Keratinocyte (primary cell): ENCODE data around the gene AKIP1. TPM values are rescaled to one million over a fixed set of nuclear protein-coding genes. Genes with fewer than 3 reads are reported as not detected.
A peak's percentile ranks its signal among the peaks of the same experiment; 100 is the strongest.

ENCODE experiments used
- DNase-seq: peaks from one replicate; pipeline ENCODE4 v3.0.0-alpha.2; 2011; ENCODE audit warnings: low read depth, missing footprints, low spot score
- FAIRE-seq: peaks from 2 replicates; lab custom pipeline; 2011; peaks lifted over from hg19 to GRCh38; lab: Jason Lieb, UNC
- H2AFZ ChIP-seq: 2 replicates; pipeline ENCODE4 v1.6.0; 2012; ENCODE audit warnings: low read length, control low read depth, inconsistent platforms; ENCODE audit not compliant: control insufficient read depth
- H3K27ac ChIP-seq: 2 replicates; pipeline ENCODE4 v1.5.1; 2011; ENCODE audit warnings: low read length; ENCODE audit not compliant: control insufficient read depth, insufficient read depth
- H3K27me3 ChIP-seq: 3 replicates; pipeline ENCODE4 v1.6.0; 2011; ENCODE audit warnings: low read length; ENCODE audit not compliant: control insufficient read depth, insufficient read depth; ENCODE audit errors: extremely low read depth
- H3K36me3 ChIP-seq, 2 experiments: 2 replicates in 1 of 2; 3 replicates in 1 of 2; pipeline ENCODE4 v1.5.1; 2011; ENCODE audit warnings: low read length in 2 of 2, mild to moderate bottlenecking in 1 of 2; ENCODE audit not compliant: control insufficient read depth in 2 of 2, insufficient read depth in 2 of 2; ENCODE audit errors: extremely low read depth in 1 of 2
- H3K4me1 ChIP-seq: 3 replicates; pipeline ENCODE4 v1.5.1; 2011; ENCODE audit warnings: low read length; ENCODE audit not compliant: control insufficient read depth, insufficient read depth; ENCODE audit errors: extremely low read depth
- H3K4me2 ChIP-seq: 3 replicates; pipeline ENCODE4 v1.6.0; 2011; ENCODE audit warnings: low read depth, low read length; ENCODE audit not compliant: control insufficient read depth, insufficient read depth; ENCODE audit errors: extremely low read depth
- H3K4me3 ChIP-seq, 3 experiments: fragments of 200-600 bp in 1 of 3; sonication (generic) in 1 of 3; 2 replicates in 2 of 3; 3 replicates in 1 of 3; pipeline ENCODE4 v1.5.1; 2011 to 2016; ENCODE audit warnings: low read length in 3 of 3, mild to moderate bottlenecking in 3 of 3, control low read depth in 2 of 3, inconsistent platforms in 1 of 3, low read depth in 1 of 3, mixed read lengths in 1 of 3, mixed run types in 1 of 3, moderate library complexity in 1 of 3; ENCODE audit not compliant: control insufficient read depth in 2 of 3, insufficient read depth in 2 of 3; ENCODE audit errors: extremely low read depth in 1 of 3
- H3K79me2 ChIP-seq: 2 replicates; pipeline ENCODE4 v1.6.0; 2012; ENCODE audit warnings: low read length; ENCODE audit not compliant: control insufficient read depth, insufficient read depth
- H3K9ac ChIP-seq: 3 replicates; pipeline ENCODE4 v1.6.0; 2011; ENCODE audit warnings: low read length; ENCODE audit not compliant: control insufficient read depth, insufficient read depth; ENCODE audit errors: extremely low read depth
- H3K9me1 ChIP-seq: 3 replicates; pipeline ENCODE4 v1.6.0; 2011; ENCODE audit warnings: low read length; ENCODE audit not compliant: control insufficient read depth, insufficient read depth; ENCODE audit errors: extremely low read depth
- H3K9me3 ChIP-seq: 2 replicates; pipeline ENCODE4 v1.5.1; 2012; ENCODE audit warnings: low read depth, low read length; ENCODE audit not compliant: control insufficient read depth
- H4K20me1 ChIP-seq: 3 replicates; pipeline ENCODE4 v1.6.0; 2011; ENCODE audit warnings: low read length; ENCODE audit not compliant: control insufficient read depth, insufficient read depth; ENCODE audit errors: extremely low read depth
- CTCF ChIP-seq, 3 experiments: IDR thresholded peaks in 1 of 3; conservative IDR thresholded peaks in 1 of 3; optimal IDR thresholded peaks in 1 of 3; 2 replicates in 2 of 3; 3 replicates in 1 of 3; pipeline versions ENCODE3 to v1.5.1; 2011; ENCODE audit warnings: low read length in 3 of 3, mild to moderate bottlenecking in 3 of 3, moderate library complexity in 2 of 3, control low read depth in 1 of 3, inconsistent platforms in 1 of 3; ENCODE audit not compliant: insufficient read depth in 2 of 3; ENCODE audit errors: extremely low read depth in 1 of 3
- EZH2 ChIP-seq: IDR thresholded peaks from one replicate; pipeline ENCODE4 v1.6.1; 2012; ENCODE audit warnings: inconsistent platforms, mild to moderate bottlenecking, low read length, moderate library complexity
- dilution Hi-C: fragments of 300-500 bp; cut with MboI; formaldehyde crosslinking; loops from one replicate; pipeline ENCODE4 v1.7.0; 2020; ENCODE audit warnings: low sequenced_read_pairs; ENCODE audit not compliant: extremely low pct_ligation_motif_present
- polyA plus RNA-seq, 5 experiments: library from polyadenylated mRNA; depleted of rRNA in 3 of 5; stranded (reverse) in 3 of 5; stranded (forward) in 1 of 5; unstranded in 1 of 5; fragments of >200 nt; gene quantifications; 1 replicate in 1 of 5; 2 replicates in 3 of 5; 3 replicates in 1 of 5; pipeline versions ENCODE4 v1.2.1 to v1.2.3, GENCODE V29; 2011 to 2012; ENCODE audit warnings: missing spikeins in 2 of 5, low read depth in 1 of 5, low replicate concordance in 1 of 5

Gene AKIP1
- polyA plus RNA-seq, 1 donor (not counting 4 experiments of a cell fraction or from before 2014, with no cell fraction given): 46.4 TPM

- H3K27ac ChIP-seq: no peak overlapping the region
- H3K9ac ChIP-seq: no peak overlapping the region
- H3K4me1 ChIP-seq: peaks cover 38% of the 10 kb centered on the region
- DNase-seq (no peak), FAIRE-seq (no peak)
- dilution Hi-C loops: no loop called here
- no peak for TF ChIP-seq CTCF (optimal IDR thresholded peaks at IDR 0.05 in 1 of 3, IDR thresholded peaks at IDR 0.05 in 1 of 3, conservative IDR thresholded peaks at IDR 0.05 in 1 of 3; ENCODE audit: extremely low read depth in 1 of 3, insufficient read depth in 2 of 3, low read length in 3 of 3)
- no peak for TF ChIP-seq EZH2
- H3K36me3 ChIP-seq: peaks cover 0 to under 1% of the 10 kb centered on the region in 2 experiments
- H3K79me2 ChIP-seq: peaks cover 12% of the 10 kb centered on the region
- no peaks in the 10 kb centered on the region for H3K9me3 ChIP-seq
- no peaks in the 10 kb centered on the region for H3K27me3 ChIP-seq
- H4K20me1 ChIP-seq: no peaks in the 10 kb centered on the region
- H3K4me2 ChIP-seq: no peak overlapping the region
- no peaks in the 10 kb centered on the region for H3K9me1 ChIP-seq
- H3K4me3 ChIP-seq: no peak overlapping the region
- no peak overlapping the region for H2AFZ ChIP-seq
These were observed 2.9 kb upstream of the AKIP1 start for GRCh38 chr11:8908099-8908498.

- peaks cover 0 to 16% of the 10 kb centered on the region in 2 experiments for H3K36me3 ChIP-seq
- H3K79me2 ChIP-seq: peaks cover 21% of the 10 kb centered on the region
- H3K9me3 ChIP-seq: no peaks in the 10 kb centered on the region
- H3K4me3 ChIP-seq: peak overlapping the region; percentile 41 to 96 (median 61)
- no peaks in the 10 kb centered on the region for H4K20me1 ChIP-seq
- H3K9ac ChIP-seq: peak overlapping the region; percentile 86
- no peaks in the 10 kb centered on the region for H3K9me1 ChIP-seq
- H3K27me3 ChIP-seq: no peaks in the 10 kb centered on the region
- DNase-seq: no peak
- TF ChIP-seq CTCF (optimal IDR thresholded peaks at IDR 0.05 in 1 of 3, IDR thresholded peaks at IDR 0.05 in 1 of 3, conservative IDR thresholded peaks at IDR 0.05 in 1 of 3; ENCODE audit: extremely low read depth in 1 of 3, insufficient read depth in 2 of 3, low read length in 3 of 3): no peak
- TF ChIP-seq EZH2: no peak
- peak overlapping the region; percentile 17 for H3K27ac ChIP-seq
- peak overlapping the region; percentile 77 for H3K4me2 ChIP-seq
- peak overlapping the region; percentile 74 for H2AFZ ChIP-seq
- FAIRE-seq: no peak
- peaks cover 48% of the 10 kb centered on the region for H3K4me1 ChIP-seq
- dilution Hi-C loops: no loop called here
These were observed 351 bp upstream of the AKIP1 start for GRCh38 chr11:8910649-8911026.
